ENCODE results near the gene TTC33. TPM values are rescaled to one million over a fixed set of nuclear protein-coding genes. Genes with fewer than 3 reads are reported as not detected.
"Not testable (repeated sequence)": the region's sequence is repeated elsewhere in the genome, so short reads cannot be mapped to it uniquely, and the experiment has no call there.

TTC33 gene
- total and polyA plus RNA-seq, 4 donors = 5.3 to 30.5 (median 7.8) TPM

GRCh38 chr5:40716590-40716989 is 39.2 kb downstream of the TTC33 start:
- Histone ChIP-seq H3K27ac (ENCODE audit: low read depth in 1 of 2, low read length in 1 of 2) (no peak overlapping the region), H3K36me3 (ENCODE audit: control insufficient read depth in 4 of 4, insufficient read depth in 4 of 4, low read length in 4 of 4) (peaks cover 6 to 18% (median 10%) of the 10 kb centered on the region in 4 donors), H3K4me1 (ENCODE audit: control insufficient read depth in 5 of 5, insufficient read depth in 5 of 5, low read length in 5 of 5) (peaks cover 0 to 4% (median 0%) of the 10 kb centered on the region in 5 donors), H3K9me3 (ENCODE audit: control insufficient read depth in 4 of 4, insufficient read depth in 3 of 4, low read length in 3 of 4) (peaks cover 0 to 5% (median under 1%) of the 10 kb centered on the region in 4 donors), H3K4me3 (no peak overlapping the region), H3K9ac (ENCODE audit: insufficient read depth in 1 of 2, low read length in 2 of 2) (no peak overlapping the region), H3K27me3 (ENCODE audit: control insufficient read depth in 3 of 3, insufficient read depth in 3 of 3, low read length in 2 of 3) (no peaks in the 10 kb centered on the region)
- WGBS, 2 donors = 90 to 97% methylated on average over 2 of the region's 2 CpGs
- DNase-seq (no peak), ATAC-seq (ENCODE audit: insufficient read depth, low FRiP score) (no peak)
- no peak for TF ChIP-seq CTCF (IDR thresholded peaks at IDR 0.05; ENCODE audit: control extremely low read depth, extremely low read depth)

GRCh38 chr5:40716000-40716399 is 39.8 kb downstream of the TTC33 start:
- DNase-seq (no peak), ATAC-seq (ENCODE audit: insufficient read depth, low FRiP score) (no peak)
- Histone ChIP-seq H3K4me3 (no peak overlapping the region), H3K9ac (ENCODE audit: insufficient read depth in 1 of 2, low read length in 2 of 2) (no peak overlapping the region), H3K27me3 (ENCODE audit: control insufficient read depth in 3 of 3, insufficient read depth in 3 of 3, low read length in 2 of 3) (no peaks in the 10 kb centered on the region), H3K4me1 (ENCODE audit: control insufficient read depth in 5 of 5, insufficient read depth in 5 of 5, low read length in 5 of 5) (peaks cover 0 to 4% (median 0%) of the 10 kb centered on the region in 5 donors), H3K9me3 (ENCODE audit: control insufficient read depth in 4 of 4, insufficient read depth in 3 of 4, low read length in 3 of 4) (peaks cover 0 to 5% (median under 1%) of the 10 kb centered on the region in 4 donors), H3K27ac (ENCODE audit: low read depth in 1 of 2, low read length in 1 of 2) (no peak overlapping the region), H3K36me3 (ENCODE audit: control insufficient read depth in 4 of 4, insufficient read depth in 4 of 4, low read length in 4 of 4) (peaks cover 6 to 14% (median 10%) of the 10 kb centered on the region in 4 donors)
- TF ChIP-seq CTCF (IDR thresholded peaks at IDR 0.05; ENCODE audit: control extremely low read depth, extremely low read depth) = no peak
- WGBS, 2 donors = 34 to 69% methylated on average over 2 of the region's 2 CpGs

GRCh38 chr5:40714001-40714400 is 41.8 kb downstream of the TTC33 start:
- ATAC-seq (ENCODE audit: insufficient read depth, low FRiP score) (no peak), DNase-seq (no peak)
- Histone ChIP-seq H3K9ac (ENCODE audit: insufficient read depth in 1 of 2, low read length in 2 of 2) (no peak overlapping the region), H3K4me3 (no peak overlapping the region), H3K27ac (ENCODE audit: low read depth in 1 of 2, low read length in 1 of 2) (no peak overlapping the region), H3K36me3 (ENCODE audit: control insufficient read depth in 4 of 4, insufficient read depth in 4 of 4, low read length in 4 of 4) (peaks cover 0 to 8% (median 2%) of the 10 kb centered on the region in 4 donors), H3K27me3 (ENCODE audit: control insufficient read depth in 3 of 3, insufficient read depth in 3 of 3, low read length in 2 of 3) (no peaks in the 10 kb centered on the region), H3K9me3 (ENCODE audit: control insufficient read depth in 4 of 4, insufficient read depth in 3 of 4, low read length in 3 of 4) (no peaks in the 10 kb centered on the region), H3K4me1 (ENCODE audit: control insufficient read depth in 5 of 5, insufficient read depth in 5 of 5, low read length in 5 of 5) (peaks cover 0 to 4% (median 0%) of the 10 kb centered on the region in 5 donors)
- TF ChIP-seq CTCF (IDR thresholded peaks at IDR 0.05; ENCODE audit: control extremely low read depth, extremely low read depth) = no peak

GRCh38 chr5:40710575-40710974 is 45.2 kb downstream of the TTC33 start:
- H3K9ac ChIP-seq (ENCODE audit: insufficient read depth in 1 of 2, low read length in 2 of 2); H3K4me1 ChIP-seq (ENCODE audit: control insufficient read depth in 5 of 5, insufficient read depth in 5 of 5, low read length in 5 of 5); ATAC-seq (ENCODE audit: insufficient read depth, low FRiP score); DNase-seq; H3K27me3 ChIP-seq (ENCODE audit: control insufficient read depth in 3 of 3, insufficient read depth in 3 of 3, low read length in 2 of 3); H3K9me3 ChIP-seq (ENCODE audit: control insufficient read depth in 4 of 4, insufficient read depth in 3 of 4, low read length in 3 of 4); H3K4me3 ChIP-seq; H3K27ac ChIP-seq (ENCODE audit: low read depth in 1 of 2, low read length in 1 of 2); H3K36me3 ChIP-seq (ENCODE audit: control insufficient read depth in 4 of 4, insufficient read depth in 4 of 4, low read length in 4 of 4): not testable (repeated sequence)

GRCh38 chr5:40705484-40705883 is 50.3 kb downstream of the TTC33 start:
- H3K36me3 ChIP-seq (ENCODE audit: control insufficient read depth in 4 of 4, insufficient read depth in 4 of 4, low read length in 4 of 4); H3K4me1 ChIP-seq (ENCODE audit: control insufficient read depth in 5 of 5, insufficient read depth in 5 of 5, low read length in 5 of 5); H3K27me3 ChIP-seq (ENCODE audit: control insufficient read depth in 3 of 3, insufficient read depth in 3 of 3, low read length in 2 of 3); H3K4me3 ChIP-seq; ATAC-seq (ENCODE audit: insufficient read depth, low FRiP score); H3K27ac ChIP-seq (ENCODE audit: low read depth in 1 of 2, low read length in 1 of 2); H3K9ac ChIP-seq (ENCODE audit: insufficient read depth in 1 of 2, low read length in 2 of 2); DNase-seq: not testable (repeated sequence)
- H3K9me3 ChIP-seq (ENCODE audit: control insufficient read depth in 4 of 4, insufficient read depth in 3 of 4, low read length in 3 of 4) = peaks cover 0 to 11% (median 2%) of the 10 kb centered on the region in 4 donors
- 97% methylated on average over 1 of the region's 1 CpG for WGBS, 2 donors

- not testable (repeated sequence) for H3K27ac ChIP-seq (ENCODE audit: low read depth in 1 of 2, low read length in 1 of 2); H3K9ac ChIP-seq (ENCODE audit: insufficient read depth in 1 of 2, low read length in 2 of 2); H3K4me1 ChIP-seq (ENCODE audit: control insufficient read depth in 5 of 5, insufficient read depth in 5 of 5, low read length in 5 of 5); H3K36me3 ChIP-seq (ENCODE audit: control insufficient read depth in 4 of 4, insufficient read depth in 4 of 4, low read length in 4 of 4); DNase-seq; H3K27me3 ChIP-seq (ENCODE audit: control insufficient read depth in 3 of 3, insufficient read depth in 3 of 3, low read length in 2 of 3); ATAC-seq (ENCODE audit: insufficient read depth, low FRiP score); H3K4me3 ChIP-seq
- peaks cover 0 to 11% (median 2%) of the 10 kb centered on the region in 4 donors for H3K9me3 ChIP-seq (ENCODE audit: control insufficient read depth in 4 of 4, insufficient read depth in 3 of 4, low read length in 3 of 4)
Observed at GRCh38 chr5:40702027-40702426, 53.7 kb downstream of the TTC33 start.
